A673 (cell line): ENCODE data around the gene CCR2. TPM values are rescaled to one million over a fixed set of nuclear protein-coding genes. Genes with fewer than 3 reads are reported as not detected.

ENCODE experiments used
- BruUV-seq: library from RNA; stranded (reverse); fragments of 400-500 nt; replicated peaks from 2 replicates; lab custom pipeline; 2021; lab: Mats Ljungman, UMichigan
- CTCF ChIA-PET: fragments of 300-600 bp; sonication (Branson Sonifier 250); formaldehyde crosslinking; loops from one replicate; lab custom pipeline; 2022; ENCODE audit warnings: antibody characterized with exemption; lab: Charles Lee
- POLR2A ChIA-PET: fragments of 300-600 bp; sonication (Branson Sonifier 250); formaldehyde crosslinking; loops from one replicate; lab custom pipeline; 2022; ENCODE audit warnings: antibody characterized with exemption; ENCODE audit not compliant: low non-redundant PET; lab: Charles Lee
- DNase-seq: peaks from one replicate; pipeline ENCODE4 v3.0.0-alpha.2; 2015; ENCODE audit warnings: low spot score
- H3K27ac ChIP-seq: fragments of 200-600 bp; sonication (generic); 2 replicates; pipeline ENCODE4 v1.5.1; 2016; ENCODE audit warnings: mixed run types, low read depth, mild to moderate bottlenecking, mixed read lengths, antibody characterized with exemption, low read length; ENCODE audit not compliant: poor library complexity, severe bottlenecking
- H3K27me3 ChIP-seq: fragments of 200-600 bp; sonication (generic); replicated peaks from 2 replicates; pipeline ENCODE4 v1.6.1; 2017; ENCODE audit warnings: mixed run types, low read depth, mild to moderate bottlenecking, mixed read lengths, antibody characterized with exemption, low read length; ENCODE audit not compliant: insufficient read depth, poor library complexity
- H3K36me3 ChIP-seq: fragments of 200-600 bp; sonication (generic); 2 replicates; pipeline ENCODE4 v1.6.1; 2016; ENCODE audit warnings: mixed run types, mild to moderate bottlenecking, mixed read lengths, antibody characterized with exemption, low read length; ENCODE audit not compliant: insufficient read depth, poor library complexity, severe bottlenecking
- H3K4me1 ChIP-seq: fragments of 200-600 bp; sonication (generic); 2 replicates; pipeline ENCODE4 v1.6.1; 2017; ENCODE audit warnings: mixed run types, mild to moderate bottlenecking, mixed read lengths, antibody characterized with exemption, low read length; ENCODE audit not compliant: insufficient read depth, poor library complexity, severe bottlenecking
- H3K4me3 ChIP-seq: fragments of 200-600 bp; sonication (generic); 2 replicates; pipeline ENCODE4 v1.5.1; 2016; ENCODE audit warnings: low read depth, mixed run types, mild to moderate bottlenecking, mixed read lengths, low read length; ENCODE audit not compliant: poor library complexity, severe bottlenecking
- H3K9me3 ChIP-seq: fragments of 200-600 bp; sonication (generic); 2 replicates; pipeline ENCODE4 v1.6.1; 2016; ENCODE audit warnings: mixed run types, low read depth, mild to moderate bottlenecking, mixed read lengths, antibody characterized with exemption, low read length; ENCODE audit not compliant: poor library complexity, severe bottlenecking
- EZH2 ChIP-seq: fragments of 200-600 bp; sonication (generic); IDR thresholded peaks from 2 replicates; pipeline ENCODE4 v1.6.1; 2017; ENCODE audit warnings: borderline replicate concordance, low read depth, mild to moderate bottlenecking, mixed read lengths, antibody characterized with exemption, low read length; ENCODE audit not compliant: poor library complexity, severe bottlenecking
- intact Hi-C: fragments of 100-400 bp; cut with micrococcal nuclease; formaldehyde crosslinking; loops from one replicate; pipeline ENCODE4 v1.10.0; 2022; ENCODE audit not compliant: unreplicated experiment
- total RNA-seq: library from RNA; stranded (reverse); gene quantifications from 2 replicates; pipeline ENCODE4 v1.2.3, GENCODE V29; 2021
- TF ChIP-seq, protein P1 (sequence below): fragments of 300-800, 200-600 bp; sonication (generic); conservative IDR thresholded peaks from 2 replicates; pipeline ENCODE4 v1.5.1; 2017; ENCODE audit warnings: low read depth, mild to moderate bottlenecking, antibody characterized with exemption, low read length, moderate library complexity, mixed read lengths

The CCR2 gene
- total RNA-seq, 1 experiment from 2014 or later: not detected

DNA sequence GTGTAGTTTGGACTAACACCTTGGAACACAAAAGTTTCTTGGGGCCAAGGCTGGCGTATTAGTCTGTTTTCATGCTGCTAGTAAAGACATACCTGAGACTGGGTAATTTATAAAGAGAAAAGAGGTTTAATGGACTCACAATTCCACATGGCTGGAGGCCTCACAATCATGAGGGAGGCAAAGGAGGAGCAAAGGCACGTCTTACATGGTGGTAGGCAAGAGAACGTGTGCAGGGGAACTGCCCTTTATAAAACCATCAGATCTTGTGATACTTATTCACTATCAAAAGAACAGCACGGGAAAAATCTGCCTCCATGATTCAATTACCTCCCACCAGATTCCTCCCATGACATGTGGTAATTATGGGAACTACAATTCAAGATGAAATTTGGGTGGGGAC is 9.4 kb upstream of the CCR2 start:
- no peak overlapping the region for H3K4me3 ChIP-seq
- ChIA-PET POLR2A (no interaction called here), CTCF (no interaction called here)
- intact Hi-C loops: no loop called here
- no peak overlapping the region for H3K27ac ChIP-seq
- no peak for TF ChIP-seq EZH2
- TF ChIP-seq, protein P1, sequence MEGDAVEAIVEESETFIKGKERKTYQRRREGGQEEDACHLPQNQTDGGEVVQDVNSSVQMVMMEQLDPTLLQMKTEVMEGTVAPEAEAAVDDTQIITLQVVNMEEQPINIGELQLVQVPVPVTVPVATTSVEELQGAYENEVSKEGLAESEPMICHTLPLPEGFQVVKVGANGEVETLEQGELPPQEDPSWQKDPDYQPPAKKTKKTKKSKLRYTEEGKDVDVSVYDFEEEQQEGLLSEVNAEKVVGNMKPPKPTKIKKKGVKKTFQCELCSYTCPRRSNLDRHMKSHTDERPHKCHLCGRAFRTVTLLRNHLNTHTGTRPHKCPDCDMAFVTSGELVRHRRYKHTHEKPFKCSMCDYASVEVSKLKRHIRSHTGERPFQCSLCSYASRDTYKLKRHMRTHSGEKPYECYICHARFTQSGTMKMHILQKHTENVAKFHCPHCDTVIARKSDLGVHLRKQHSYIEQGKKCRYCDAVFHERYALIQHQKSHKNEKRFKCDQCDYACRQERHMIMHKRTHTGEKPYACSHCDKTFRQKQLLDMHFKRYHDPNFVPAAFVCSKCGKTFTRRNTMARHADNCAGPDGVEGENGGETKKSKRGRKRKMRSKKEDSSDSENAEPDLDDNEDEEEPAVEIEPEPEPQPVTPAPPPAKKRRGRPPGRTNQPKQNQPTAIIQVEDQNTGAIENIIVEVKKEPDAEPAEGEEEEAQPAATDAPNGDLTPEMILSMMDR: no peak
- H3K4me1 ChIP-seq: no peaks in the 10 kb centered on the region
- BruUV-seq: no TSS peak
- H3K9me3 ChIP-seq: no peaks in the 10 kb centered on the region
- no peaks in the 10 kb centered on the region for H3K36me3 ChIP-seq
- H3K27me3 ChIP-seq: peaks cover 4% of the 10 kb centered on the region
- DNase-seq: no peak

GRCh38 chr3:46348823-46349482 is 5.0 kb upstream of the CCR2 start:
- H3K27ac ChIP-seq: no peak overlapping the region
- no TSS peak for BruUV-seq
- ChIA-PET CTCF (no interaction called here), POLR2A (no interaction called here)
- H3K4me1 ChIP-seq: no peaks in the 10 kb centered on the region
- H3K9me3 ChIP-seq: no peaks in the 10 kb centered on the region
- no peak for DNase-seq
- H3K4me3 ChIP-seq: no peak overlapping the region
- intact Hi-C loops: no loop called here
- H3K36me3 ChIP-seq: no peaks in the 10 kb centered on the region
- H3K27me3 ChIP-seq: peaks cover 20% of the 10 kb centered on the region
- TF ChIP-seq, protein P1: no peak
- no peak for TF ChIP-seq EZH2

DNA sequence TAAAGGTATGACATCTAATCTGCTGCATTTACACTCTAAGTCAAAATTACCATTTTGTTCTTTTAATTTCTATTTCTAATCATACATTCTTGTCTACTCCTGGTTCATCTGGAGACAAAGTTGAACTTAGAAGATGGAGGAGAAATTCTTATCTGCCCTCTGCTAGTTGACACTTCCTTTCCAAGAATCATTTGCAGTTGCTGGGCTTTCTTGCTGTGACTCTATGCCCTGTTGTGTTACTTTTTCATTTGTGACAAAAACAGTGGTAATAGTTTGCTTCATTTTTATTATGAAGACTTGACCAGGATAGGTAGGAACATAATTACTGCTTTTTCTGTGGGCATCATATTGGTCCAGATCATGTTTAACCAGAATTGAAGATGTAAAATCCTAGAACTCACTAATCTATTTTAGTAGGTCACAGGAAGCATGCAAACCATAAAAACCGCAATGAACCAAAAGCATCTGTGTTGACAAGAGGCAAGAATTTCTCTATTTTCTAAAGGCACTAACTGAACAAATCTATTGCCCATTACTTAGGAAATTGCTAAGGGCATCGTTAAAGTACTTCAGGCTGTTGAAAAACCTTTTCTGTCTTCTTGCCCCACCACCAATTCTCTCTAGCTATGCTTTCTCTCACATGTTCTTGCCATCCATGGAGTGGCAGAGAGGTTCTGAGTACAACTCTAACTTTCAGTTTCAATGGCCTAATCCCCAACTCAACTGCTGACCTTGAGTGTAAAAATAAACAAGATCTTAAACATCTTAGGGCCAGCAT is 4.2 kb upstream of the CCR2 start:
- Histone ChIP-seq H3K4me1 (no peaks in the 10 kb centered on the region), H3K27ac (no peak overlapping the region), H3K36me3 (no peaks in the 10 kb centered on the region), H3K27me3 (peaks cover 27% of the 10 kb centered on the region), H3K9me3 (no peaks in the 10 kb centered on the region), H3K4me3 (no peak overlapping the region)
- no peak for DNase-seq
- POLR2A ChIA-PET: no interaction called here
- TF ChIP-seq EZH2: no peak
- TF ChIP-seq, protein P1: no peak
- no TSS peak for BruUV-seq
- intact Hi-C loops: no loop called here
- CTCF ChIA-PET: no interaction called here
